Measurements from ENCODE around the gene KLK8. TPM values are rescaled to one million over a fixed set of nuclear protein-coding genes. Genes with fewer than 3 reads are reported as not detected.
"Not testable (repeated sequence)": the region's sequence is repeated elsewhere in the genome, so short reads cannot be mapped to it uniquely, and the experiment has no call there.

Gene KLK8
- total RNA-seq, 6 donors from 2014 or later: not detected

DNA sequence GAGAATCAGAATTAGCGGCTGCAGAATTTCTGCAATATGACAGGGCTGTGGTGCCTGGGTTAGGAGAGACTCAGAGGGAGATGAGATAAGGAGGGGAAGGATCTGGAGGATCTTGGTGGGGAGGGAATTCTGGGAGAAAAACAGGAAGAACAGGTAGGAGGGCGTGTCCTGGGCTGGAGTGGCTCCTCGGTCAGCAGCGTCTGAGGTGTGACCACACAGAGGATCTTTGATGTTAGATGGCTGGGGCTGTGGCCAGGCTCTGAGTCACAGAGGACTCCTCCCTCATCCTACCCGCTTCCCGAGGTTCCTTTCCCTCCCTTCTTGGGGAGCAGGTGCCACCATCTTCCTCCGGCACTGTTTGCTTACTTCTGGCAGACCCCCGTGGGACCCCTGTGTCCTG lies 25.6 kb downstream of the KLK8 start:
- ATAC-seq (ENCODE audit: low FRiP score in 2 of 2) (peak in 1 of 2 donors; percentile 45), DNase-seq (peak in 1 of 2 donors; percentile 45)
- H3K4me1 ChIP-seq: no peaks in the 10 kb centered on the region
- TF ChIP-seq EP300 (IDR thresholded peaks at IDR 0.05) (no peak), POLR2AphosphoS5 (IDR thresholded peaks at IDR 0.05) (no peak), POLR2A (IDR thresholded peaks at IDR 0.05) (no peak)
- TF ChIP-seq, protein P1, sequence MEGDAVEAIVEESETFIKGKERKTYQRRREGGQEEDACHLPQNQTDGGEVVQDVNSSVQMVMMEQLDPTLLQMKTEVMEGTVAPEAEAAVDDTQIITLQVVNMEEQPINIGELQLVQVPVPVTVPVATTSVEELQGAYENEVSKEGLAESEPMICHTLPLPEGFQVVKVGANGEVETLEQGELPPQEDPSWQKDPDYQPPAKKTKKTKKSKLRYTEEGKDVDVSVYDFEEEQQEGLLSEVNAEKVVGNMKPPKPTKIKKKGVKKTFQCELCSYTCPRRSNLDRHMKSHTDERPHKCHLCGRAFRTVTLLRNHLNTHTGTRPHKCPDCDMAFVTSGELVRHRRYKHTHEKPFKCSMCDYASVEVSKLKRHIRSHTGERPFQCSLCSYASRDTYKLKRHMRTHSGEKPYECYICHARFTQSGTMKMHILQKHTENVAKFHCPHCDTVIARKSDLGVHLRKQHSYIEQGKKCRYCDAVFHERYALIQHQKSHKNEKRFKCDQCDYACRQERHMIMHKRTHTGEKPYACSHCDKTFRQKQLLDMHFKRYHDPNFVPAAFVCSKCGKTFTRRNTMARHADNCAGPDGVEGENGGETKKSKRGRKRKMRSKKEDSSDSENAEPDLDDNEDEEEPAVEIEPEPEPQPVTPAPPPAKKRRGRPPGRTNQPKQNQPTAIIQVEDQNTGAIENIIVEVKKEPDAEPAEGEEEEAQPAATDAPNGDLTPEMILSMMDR (IDR thresholded peaks at IDR 0.05): no peak
- H3K27ac ChIP-seq: no peak overlapping the region
- H3K9me3 ChIP-seq: no peaks in the 10 kb centered on the region
- H3K4me3 ChIP-seq: no peak overlapping the region
- WGBS, 2 donors: 15 to 23% methylated on average over 8 of the region's 8 CpGs
- no peaks in the 10 kb centered on the region for H3K36me3 ChIP-seq
- H3K27me3 ChIP-seq: no peaks in the 10 kb centered on the region

DNA sequence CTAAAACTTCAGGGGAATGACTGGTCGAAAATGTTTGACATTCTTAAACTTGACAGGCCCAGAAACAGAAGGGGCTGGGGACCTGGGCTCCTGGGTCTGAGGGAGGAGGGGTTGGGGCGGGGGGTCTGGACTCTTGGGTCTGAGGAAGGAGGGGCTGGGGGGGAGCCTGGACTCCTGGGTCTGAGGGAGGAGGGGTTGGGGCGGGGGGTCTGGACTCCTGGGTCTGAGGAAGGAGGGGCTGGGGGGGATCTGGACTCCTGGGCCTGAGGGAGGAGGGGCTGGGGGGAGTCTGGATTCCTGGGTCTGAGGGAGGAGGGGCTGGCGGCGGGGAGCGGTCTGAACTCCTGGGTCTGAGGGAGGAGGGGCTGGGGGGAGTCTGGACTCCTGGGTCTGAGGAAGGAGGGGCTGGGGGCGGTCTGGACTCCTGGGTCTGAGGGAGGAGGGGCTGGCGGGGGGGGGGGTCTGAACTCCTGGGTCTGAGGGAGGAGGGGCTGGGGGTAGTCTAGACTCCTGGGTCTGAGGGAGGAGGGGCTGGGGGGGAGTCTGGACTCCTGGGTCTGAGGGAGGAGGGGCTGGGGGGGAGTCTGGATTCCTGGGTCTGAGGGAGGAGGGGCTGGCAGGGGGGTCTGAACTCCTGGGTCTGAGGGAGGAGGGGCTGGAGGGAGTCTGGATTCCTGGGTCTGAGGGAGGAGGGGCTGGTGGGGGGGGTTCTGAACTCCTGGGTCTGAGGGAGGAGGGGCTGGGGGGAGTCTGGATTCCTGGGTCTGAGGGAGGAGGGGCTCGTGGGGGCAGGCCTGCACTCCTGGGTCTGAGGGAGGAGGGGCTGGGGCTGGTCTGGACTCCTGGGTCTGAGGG lies 26.5 kb downstream of the KLK8 start:
- TF ChIP-seq EP300 (IDR thresholded peaks at IDR 0.05): no peak
- TF ChIP-seq, protein P1 (IDR thresholded peaks at IDR 0.05): no peak
- Histone ChIP-seq H3K4me3 (no peak overlapping the region), H3K4me1 (no peaks in the 10 kb centered on the region), H3K9me3 (no peaks in the 10 kb centered on the region), H3K27me3 (no peaks in the 10 kb centered on the region), H3K36me3 (no peaks in the 10 kb centered on the region), H3K27ac (no peak overlapping the region)
- ATAC-seq (ENCODE audit: low FRiP score in 2 of 2) (no peak), DNase-seq (no peak)
- 30 to 40% methylated on average over 1 to 2 of the region's 9 CpGs for WGBS, 2 donors

DNA sequence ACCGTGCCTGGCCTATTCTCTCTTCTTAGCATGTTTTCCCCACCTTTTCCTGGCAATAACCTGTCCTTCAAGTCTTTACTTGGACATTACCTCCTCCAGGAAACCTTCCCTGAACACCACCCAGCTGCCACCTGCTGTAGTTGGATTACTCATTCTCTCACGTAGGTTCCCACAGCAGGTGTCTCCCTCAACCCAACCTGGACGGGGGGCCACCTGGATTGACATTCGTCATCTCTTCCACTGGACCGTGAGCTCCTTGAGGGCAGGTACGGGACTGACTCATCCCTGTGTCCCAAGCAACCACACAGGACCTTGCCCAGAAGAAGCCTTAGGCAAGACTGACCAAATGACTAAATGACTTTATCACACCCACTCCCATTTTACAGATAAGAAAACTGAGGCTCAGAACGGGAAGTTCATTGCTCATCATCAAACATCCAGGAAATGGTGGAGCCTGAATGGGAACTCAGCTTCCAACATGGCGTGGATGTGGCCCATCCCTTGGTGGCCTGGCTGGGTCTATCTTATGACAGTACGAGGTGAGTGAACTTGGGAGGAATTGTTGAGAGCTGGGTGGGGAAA lies 28.5 kb downstream of the KLK8 start:
- Histone ChIP-seq H3K36me3 (no peaks in the 10 kb centered on the region), H3K4me3 (no peak overlapping the region), H3K27ac (no peak overlapping the region), H3K9me3 (no peaks in the 10 kb centered on the region), H3K27me3 (no peaks in the 10 kb centered on the region), H3K4me1 (no peaks in the 10 kb centered on the region)
- ATAC-seq (ENCODE audit: low FRiP score in 2 of 2) (no peak), DNase-seq (no peak)
- no peak for TF ChIP-seq POLR2A (IDR thresholded peaks at IDR 0.05)
- TF ChIP-seq POLR2AphosphoS5 (IDR thresholded peaks at IDR 0.05): no peak
- 78 to 86% methylated on average over 8 to 9 of the region's 9 CpGs for WGBS, 2 donors

DNA sequence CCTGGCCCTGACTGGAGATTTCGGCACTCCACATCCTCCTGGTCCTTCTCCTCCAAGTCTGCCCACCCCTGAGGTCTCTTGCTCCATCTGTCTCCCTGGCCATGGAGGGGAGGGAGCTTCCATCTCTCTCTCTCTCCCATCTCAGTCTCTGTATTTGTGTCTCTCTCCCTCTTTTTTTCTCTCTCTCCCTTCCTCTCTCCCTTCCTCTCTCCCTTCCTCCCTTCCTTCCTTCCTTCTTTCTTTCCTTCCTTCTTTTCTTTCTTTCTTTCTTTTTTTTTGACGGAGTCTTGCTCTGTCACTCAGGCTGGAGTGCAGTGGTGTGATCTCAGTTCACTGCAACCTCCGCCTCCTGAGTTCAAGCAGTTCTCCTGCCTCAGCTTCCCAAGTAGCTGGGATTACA lies 31.6 kb downstream of the KLK8 start:
- H3K27ac ChIP-seq; ATAC-seq (ENCODE audit: low FRiP score in 2 of 2); H3K36me3 ChIP-seq; H3K27me3 ChIP-seq; H3K9me3 ChIP-seq; H3K4me3 ChIP-seq; H3K4me1 ChIP-seq; DNase-seq: not testable (repeated sequence)
- 76 to 82% methylated on average over 3 of the region's 3 CpGs for WGBS, 2 donors

DNA sequence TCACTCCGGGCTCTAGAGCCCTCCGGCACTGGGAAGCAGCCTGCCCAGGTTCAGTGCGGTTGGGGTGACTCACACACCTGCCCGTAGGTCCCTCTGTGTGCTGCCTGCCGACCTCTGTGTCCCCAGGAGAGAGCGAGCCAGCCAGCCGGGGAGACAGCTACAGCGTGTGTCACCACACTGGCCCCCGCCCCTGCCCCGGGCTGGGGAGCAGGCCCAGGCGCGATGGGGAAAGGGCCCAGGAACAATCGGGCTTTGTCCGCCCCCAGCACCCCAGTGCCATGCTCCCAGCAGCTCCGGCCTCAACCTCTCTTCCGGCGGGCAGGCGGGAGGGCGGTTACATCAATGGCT lies 32.0 kb downstream of the KLK8 start, which contains the start of gene KLK6:
TSS of gene KLK6 (minus strand) at position 179 of the 348 bp plus-strand sequence. CDS start 1,487 bp downstream, outside the sequence.
- Histone ChIP-seq H3K36me3 (no peaks in the 10 kb centered on the region), H3K27me3 (no peaks in the 10 kb centered on the region), H3K9me3 (no peaks in the 10 kb centered on the region), H3K4me3 (no peak within 1 kb of the TSS), H3K27ac (no peak within 1 kb of the TSS), H3K4me1 (no peaks in the 10 kb centered on the region)
- 70 to 93% methylated on average over 3 to 10 of the region's 19 CpGs for WGBS, 2 donors
- no peak for DNase-seq
- ATAC-seq (ENCODE audit: low FRiP score in 2 of 2): no peak
- TF ChIP-seq POLR2AphosphoS5 (IDR thresholded peaks at IDR 0.05): no peak
- TF ChIP-seq, protein P1 (IDR thresholded peaks at IDR 0.05): no peak
- TF ChIP-seq POLR2A (IDR thresholded peaks at IDR 0.05): no peak
- no peak for TF ChIP-seq EP300 (IDR thresholded peaks at IDR 0.05)

Measured in upper lobe of left lung (tissue), 6 donors.